ENCODE measurements around the gene SMARCB1. TPM values are rescaled to one million over a fixed set of nuclear protein-coding genes. Genes with fewer than 3 reads are reported as not detected.

SMARCB1 gene
- total RNA-seq, 1 experiment from 2014 or later: 85.9 TPM

DNA sequence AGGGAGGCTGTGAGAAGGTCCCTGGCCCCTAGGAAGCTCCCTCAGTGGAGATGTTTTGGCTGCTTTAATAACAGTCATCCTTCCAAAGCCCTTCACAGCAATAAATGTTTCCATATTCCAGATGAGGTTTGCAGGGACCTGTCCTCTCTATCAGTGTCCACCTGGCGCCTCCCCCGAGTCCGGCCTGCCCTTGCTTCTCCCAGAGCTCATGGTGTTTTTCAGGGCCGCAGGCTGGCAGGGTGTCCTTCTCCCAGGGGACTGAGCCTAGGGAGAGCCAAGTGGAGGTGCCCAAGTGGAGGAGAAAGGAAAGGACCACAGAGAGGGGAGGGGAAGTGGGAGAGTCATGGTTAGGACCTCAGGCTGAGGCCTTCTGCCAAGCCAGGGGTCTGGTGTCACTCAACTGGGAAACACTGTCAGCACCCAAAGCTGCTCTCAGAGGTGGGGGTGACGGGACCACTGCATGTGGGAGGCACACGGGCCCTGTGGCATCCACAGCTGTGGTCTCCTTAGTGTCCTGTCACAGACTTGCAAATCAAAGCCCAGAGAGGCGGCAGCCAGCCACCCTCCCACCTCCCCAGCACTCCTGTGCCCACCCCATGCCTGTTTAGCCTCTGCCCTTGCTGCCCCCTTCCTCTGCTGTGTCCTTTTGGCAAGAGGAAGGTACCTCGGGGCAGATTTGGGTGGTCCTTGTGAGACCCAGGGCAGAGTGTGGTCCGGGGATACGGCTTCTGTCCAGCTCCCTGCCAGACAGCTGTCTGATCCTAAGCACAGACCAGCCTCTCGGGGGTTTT lies 45.7 kb downstream of the SMARCB1 start:
- DNase-seq (no peak), ATAC-seq (no peak)
- intact Hi-C loops (cut with micrococcal nuclease): no loop called here
- TF ChIP-seq EZH2 (IDR thresholded peaks at IDR 0.05; ENCODE audit: low read length, unreplicated experiment) (no peak), EZH2phosphoT487 (IDR thresholded peaks at IDR 0.05; ENCODE audit: borderline replicate concordance, low read length) (no peak)
- TF ChIP-seq, protein P1, sequence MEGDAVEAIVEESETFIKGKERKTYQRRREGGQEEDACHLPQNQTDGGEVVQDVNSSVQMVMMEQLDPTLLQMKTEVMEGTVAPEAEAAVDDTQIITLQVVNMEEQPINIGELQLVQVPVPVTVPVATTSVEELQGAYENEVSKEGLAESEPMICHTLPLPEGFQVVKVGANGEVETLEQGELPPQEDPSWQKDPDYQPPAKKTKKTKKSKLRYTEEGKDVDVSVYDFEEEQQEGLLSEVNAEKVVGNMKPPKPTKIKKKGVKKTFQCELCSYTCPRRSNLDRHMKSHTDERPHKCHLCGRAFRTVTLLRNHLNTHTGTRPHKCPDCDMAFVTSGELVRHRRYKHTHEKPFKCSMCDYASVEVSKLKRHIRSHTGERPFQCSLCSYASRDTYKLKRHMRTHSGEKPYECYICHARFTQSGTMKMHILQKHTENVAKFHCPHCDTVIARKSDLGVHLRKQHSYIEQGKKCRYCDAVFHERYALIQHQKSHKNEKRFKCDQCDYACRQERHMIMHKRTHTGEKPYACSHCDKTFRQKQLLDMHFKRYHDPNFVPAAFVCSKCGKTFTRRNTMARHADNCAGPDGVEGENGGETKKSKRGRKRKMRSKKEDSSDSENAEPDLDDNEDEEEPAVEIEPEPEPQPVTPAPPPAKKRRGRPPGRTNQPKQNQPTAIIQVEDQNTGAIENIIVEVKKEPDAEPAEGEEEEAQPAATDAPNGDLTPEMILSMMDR (conservative IDR thresholded peaks at IDR 0.05; ENCODE audit: low read depth, low read length): no peak
- no peaks in the 10 kb centered on the region for H3F3A ChIP-seq (ENCODE audit: low read length, unreplicated experiment)
- H3K79me2 ChIP-seq (ENCODE audit: low read length): no peaks in the 10 kb centered on the region
- no peaks in the 10 kb centered on the region for H3K9me2 ChIP-seq (replicated peaks; ENCODE audit: low read length)
- no peak overlapping the region for H3K27ac ChIP-seq (ENCODE audit: low read length)
- H2AFZ ChIP-seq (ENCODE audit: low read length): no peak overlapping the region
- no peaks in the 10 kb centered on the region for H3K36me3 ChIP-seq (ENCODE audit: low read depth, low read length)
- no TSS peak for BruUV-seq (replicated peaks)
- no peak overlapping the region for H3K4me2 ChIP-seq (ENCODE audit: low read length)
- POLR2A ChIA-PET (ENCODE audit: unreplicated experiment): no interaction called here
- H3K9ac ChIP-seq (ENCODE audit: low read length): no peak overlapping the region
- CTCF ChIA-PET: no interaction called here
- H4K20me1 ChIP-seq (ENCODE audit: low read length): no peaks in the 10 kb centered on the region
- H3K4me1 ChIP-seq (ENCODE audit: insufficient read depth, low read length): no peaks in the 10 kb centered on the region
- no peak overlapping the region for H3K4me3 ChIP-seq (ENCODE audit: low read length)
- H3K9me3 ChIP-seq (ENCODE audit: low read length): no peaks in the 10 kb centered on the region
- H3K27me3 ChIP-seq (ENCODE audit: low read length): no peaks in the 10 kb centered on the region

- no peaks in the 10 kb centered on the region for H4K20me1 ChIP-seq (ENCODE audit: low read length)
- no peaks in the 10 kb centered on the region for H3K9me2 ChIP-seq (replicated peaks; ENCODE audit: low read length)
- no TSS peak for BruUV-seq (replicated peaks)
- no peak overlapping the region for H3K9ac ChIP-seq (ENCODE audit: low read length)
- H3K4me1 ChIP-seq (ENCODE audit: insufficient read depth, low read length): no peaks in the 10 kb centered on the region
- H3K4me2 ChIP-seq (ENCODE audit: low read length): no peak overlapping the region
- H3K9me3 ChIP-seq (ENCODE audit: low read length): no peaks in the 10 kb centered on the region
- intact Hi-C loops (cut with micrococcal nuclease): no loop called here
- TF ChIP-seq, protein P1 (conservative IDR thresholded peaks at IDR 0.05; ENCODE audit: low read depth, low read length): no peak
- TF ChIP-seq EZH2 (IDR thresholded peaks at IDR 0.05; ENCODE audit: low read length, unreplicated experiment) (no peak), EZH2phosphoT487 (IDR thresholded peaks at IDR 0.05; ENCODE audit: borderline replicate concordance, low read length) (no peak)
- H3K79me2 ChIP-seq (ENCODE audit: low read length): no peaks in the 10 kb centered on the region
- ChIA-PET POLR2A (ENCODE audit: unreplicated experiment) (no interaction called here), CTCF (no interaction called here)
- H3K27me3 ChIP-seq (ENCODE audit: low read length): no peaks in the 10 kb centered on the region
- no peaks in the 10 kb centered on the region for H3K36me3 ChIP-seq (ENCODE audit: low read depth, low read length)
- no peaks in the 10 kb centered on the region for H3F3A ChIP-seq (ENCODE audit: low read length, unreplicated experiment)
- no peak overlapping the region for H2AFZ ChIP-seq (ENCODE audit: low read length)
- no peak overlapping the region for H3K4me3 ChIP-seq (ENCODE audit: low read length)
- ATAC-seq (no peak), DNase-seq (no peak)
- H3K27ac ChIP-seq (ENCODE audit: low read length): no peak overlapping the region
These were observed 46.4 kb downstream of the SMARCB1 start for GRCh38 chr22:23833017-23833751.

DNA sequence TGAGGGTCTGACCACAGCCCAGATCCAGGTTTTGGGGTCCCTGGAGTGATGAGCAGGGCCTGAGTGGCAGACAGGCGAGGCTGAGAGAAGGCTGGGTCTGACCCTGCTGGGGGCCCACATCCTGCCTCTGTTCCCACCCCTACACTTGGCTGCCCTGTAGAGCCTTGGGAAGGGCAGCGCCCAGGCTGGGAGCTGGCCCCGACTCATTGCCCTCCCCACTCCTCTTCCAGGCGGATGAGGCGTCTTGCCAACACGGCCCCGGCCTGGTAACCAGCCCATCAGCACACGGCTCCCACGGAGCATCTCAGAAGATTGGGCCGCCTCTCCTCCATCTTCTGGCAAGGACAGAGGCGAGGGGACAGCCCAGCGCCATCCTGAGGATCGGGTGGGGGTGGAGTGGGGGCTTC lies 47.1 kb downstream of the SMARCB1 start:
- Histone ChIP-seq H3K4me2 (ENCODE audit: low read length) (no peak overlapping the region), H4K20me1 (ENCODE audit: low read length) (no peaks in the 10 kb centered on the region), H3K4me3 (ENCODE audit: low read length) (no peak overlapping the region), H3K9ac (ENCODE audit: low read length) (no peak overlapping the region), H3K36me3 (ENCODE audit: low read depth, low read length) (no peaks in the 10 kb centered on the region), H3K9me2 (replicated peaks; ENCODE audit: low read length) (no peaks in the 10 kb centered on the region), H3K27me3 (ENCODE audit: low read length) (no peaks in the 10 kb centered on the region), H3F3A (ENCODE audit: low read length, unreplicated experiment) (no peaks in the 10 kb centered on the region), H3K79me2 (ENCODE audit: low read length) (no peaks in the 10 kb centered on the region), H3K4me1 (ENCODE audit: insufficient read depth, low read length) (0 out of 2 replicates have a peak, but pooled peaks cover 2% of the 10 kb centered on the region), H3K9me3 (ENCODE audit: low read length) (no peaks in the 10 kb centered on the region), H2AFZ (ENCODE audit: low read length) (no peak overlapping the region), H3K27ac (ENCODE audit: low read length) (no peak overlapping the region)
- CTCF ChIA-PET: no interaction called here
- DNase-seq (no peak), ATAC-seq (no peak)
- TF ChIP-seq EZH2phosphoT487 (IDR thresholded peaks at IDR 0.05; ENCODE audit: borderline replicate concordance, low read length): no peak
- no peak for TF ChIP-seq EZH2 (IDR thresholded peaks at IDR 0.05; ENCODE audit: low read length, unreplicated experiment)
- TF ChIP-seq, protein P1 (conservative IDR thresholded peaks at IDR 0.05; ENCODE audit: low read depth, low read length): no peak
- intact Hi-C loops (cut with micrococcal nuclease): no loop called here
- POLR2A ChIA-PET (ENCODE audit: unreplicated experiment): no interaction called here
- no TSS peak for BruUV-seq (replicated peaks)

Data from PC-3 (cell line).